ENCODE data around the gene KCMF1.

KCMF1 gene

DNA sequence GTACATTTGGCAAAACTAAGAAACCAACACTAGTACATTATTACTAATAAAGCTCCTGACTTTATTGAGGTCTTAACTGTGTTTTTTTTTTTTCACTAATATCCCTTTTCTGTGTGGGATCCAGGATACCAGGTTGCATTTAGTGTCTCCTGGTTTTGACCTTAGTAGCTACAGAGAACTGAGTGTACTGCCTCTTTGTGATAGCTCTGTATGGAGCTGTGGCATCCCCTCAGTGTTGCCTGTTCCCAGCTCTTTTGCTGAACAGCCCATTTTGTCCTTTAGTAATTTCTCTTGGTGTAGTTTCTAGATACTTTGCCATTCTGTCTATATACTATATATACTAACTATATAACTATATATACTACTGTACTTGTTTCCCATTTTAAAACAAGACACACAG, 31.6 kb downstream of the KCMF1 start:
- no peaks in the 10 kb centered on the region; the same call in 1 of the 2 replicates for H3K36me3 ChIP-seq
- TF ChIP-seq, protein P1, sequence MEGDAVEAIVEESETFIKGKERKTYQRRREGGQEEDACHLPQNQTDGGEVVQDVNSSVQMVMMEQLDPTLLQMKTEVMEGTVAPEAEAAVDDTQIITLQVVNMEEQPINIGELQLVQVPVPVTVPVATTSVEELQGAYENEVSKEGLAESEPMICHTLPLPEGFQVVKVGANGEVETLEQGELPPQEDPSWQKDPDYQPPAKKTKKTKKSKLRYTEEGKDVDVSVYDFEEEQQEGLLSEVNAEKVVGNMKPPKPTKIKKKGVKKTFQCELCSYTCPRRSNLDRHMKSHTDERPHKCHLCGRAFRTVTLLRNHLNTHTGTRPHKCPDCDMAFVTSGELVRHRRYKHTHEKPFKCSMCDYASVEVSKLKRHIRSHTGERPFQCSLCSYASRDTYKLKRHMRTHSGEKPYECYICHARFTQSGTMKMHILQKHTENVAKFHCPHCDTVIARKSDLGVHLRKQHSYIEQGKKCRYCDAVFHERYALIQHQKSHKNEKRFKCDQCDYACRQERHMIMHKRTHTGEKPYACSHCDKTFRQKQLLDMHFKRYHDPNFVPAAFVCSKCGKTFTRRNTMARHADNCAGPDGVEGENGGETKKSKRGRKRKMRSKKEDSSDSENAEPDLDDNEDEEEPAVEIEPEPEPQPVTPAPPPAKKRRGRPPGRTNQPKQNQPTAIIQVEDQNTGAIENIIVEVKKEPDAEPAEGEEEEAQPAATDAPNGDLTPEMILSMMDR (IDR thresholded peaks at IDR 0.05; ENCODE audit: low read depth, low read length): no peak
- no peaks in the 10 kb centered on the region for H3K4me1 ChIP-seq
- H3K4me3 ChIP-seq (ENCODE audit: low read depth, low read length): no peak overlapping the region
- DNase-seq: no peak
- H3K27me3 ChIP-seq: no peaks in the 10 kb centered on the region
- no peaks in the 10 kb centered on the region for H3K9me3 ChIP-seq

DNA sequence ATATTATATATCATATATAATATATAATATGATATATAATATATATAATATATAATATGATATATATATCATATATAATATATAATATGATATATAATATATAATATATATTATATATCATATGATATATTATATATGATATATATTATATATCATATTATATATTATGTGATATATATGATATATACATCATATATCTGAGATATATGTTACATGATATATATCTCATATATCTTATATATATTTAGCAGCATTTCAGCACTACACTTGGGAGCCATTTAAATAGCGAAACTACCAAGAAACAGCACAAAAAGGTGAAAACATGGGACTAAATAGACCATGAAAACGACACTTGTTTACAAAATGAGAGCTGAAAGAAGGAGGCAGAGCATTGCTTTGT, 37.3 kb downstream of the KCMF1 start:
- Histone ChIP-seq H3K27me3 (no peaks in the 10 kb centered on the region), H3K36me3 (no peaks in the 10 kb centered on the region; the same call in 1 of the 2 replicates), H3K4me3 (ENCODE audit: low read depth, low read length) (no peak overlapping the region), H3K9me3 (no peaks in the 10 kb centered on the region), H3K4me1 (no peaks in the 10 kb centered on the region)
- TF ChIP-seq, protein P1 (IDR thresholded peaks at IDR 0.05; ENCODE audit: low read depth, low read length): no peak
- DNase-seq: no peak

DNA sequence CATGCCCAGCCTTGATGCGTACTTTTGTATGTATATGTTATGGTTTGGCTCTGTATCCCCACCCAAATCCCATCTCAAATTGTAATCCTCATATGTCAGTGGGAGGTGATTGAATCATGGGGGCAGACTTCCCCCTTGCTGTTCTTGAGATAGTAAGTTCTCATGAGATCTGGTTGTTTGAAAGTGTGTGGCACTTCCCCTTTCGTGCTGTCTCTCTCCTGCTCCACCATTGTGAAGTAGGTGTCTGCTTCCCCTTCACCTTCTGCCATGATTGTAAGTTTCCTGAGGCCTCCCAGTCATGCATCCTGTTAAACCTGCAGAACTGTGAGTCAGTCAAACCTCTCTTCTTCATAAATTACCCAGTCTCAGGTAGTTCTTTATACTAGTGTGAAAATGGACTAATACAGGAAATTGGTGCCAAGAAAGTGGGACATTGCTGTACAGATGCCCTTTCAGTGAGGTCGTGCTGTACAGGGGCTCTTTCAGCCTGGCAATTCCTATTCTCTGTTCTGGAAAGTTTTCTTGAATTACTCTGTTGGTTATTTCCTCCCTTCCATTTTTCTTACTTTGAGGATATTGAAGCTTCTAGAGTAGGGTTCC, 38.2 kb downstream of the KCMF1 start:
- H3K27me3 ChIP-seq: no peaks in the 10 kb centered on the region
- no peak for DNase-seq
- no peaks in the 10 kb centered on the region; the same call in 1 of the 2 replicates for H3K36me3 ChIP-seq
- H3K9me3 ChIP-seq: no peaks in the 10 kb centered on the region
- TF ChIP-seq, protein P1 (IDR thresholded peaks at IDR 0.05; ENCODE audit: low read depth, low read length): no peak
- H3K4me3 ChIP-seq (ENCODE audit: low read depth, low read length): no peak overlapping the region
- H3K4me1 ChIP-seq: no peaks in the 10 kb centered on the region

DNA sequence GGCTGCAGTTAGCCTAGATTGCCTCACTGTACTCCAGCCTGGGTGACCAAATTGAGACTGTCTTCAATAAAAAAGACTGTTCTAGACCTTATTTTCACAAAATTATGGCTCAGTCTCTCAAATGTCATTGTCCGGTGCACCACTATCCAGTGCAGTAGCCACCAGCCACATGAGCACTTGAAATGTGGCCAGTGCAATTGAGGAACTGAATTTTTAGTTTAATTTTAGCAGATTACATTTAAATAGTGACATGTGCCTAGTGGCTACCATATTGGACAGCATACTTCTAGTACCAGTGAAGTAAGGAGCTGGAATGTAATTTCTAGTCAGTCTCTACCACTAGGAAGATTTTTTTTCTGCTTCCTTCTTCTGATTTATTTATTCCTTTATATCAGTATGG, 39.4 kb downstream of the KCMF1 start:
- TF ChIP-seq, protein P1 (IDR thresholded peaks at IDR 0.05; ENCODE audit: low read depth, low read length): no peak
- H3K36me3 ChIP-seq: no peaks in the 10 kb centered on the region; the same call in 1 of the 2 replicates
- no peaks in the 10 kb centered on the region for H3K4me1 ChIP-seq

DNA sequence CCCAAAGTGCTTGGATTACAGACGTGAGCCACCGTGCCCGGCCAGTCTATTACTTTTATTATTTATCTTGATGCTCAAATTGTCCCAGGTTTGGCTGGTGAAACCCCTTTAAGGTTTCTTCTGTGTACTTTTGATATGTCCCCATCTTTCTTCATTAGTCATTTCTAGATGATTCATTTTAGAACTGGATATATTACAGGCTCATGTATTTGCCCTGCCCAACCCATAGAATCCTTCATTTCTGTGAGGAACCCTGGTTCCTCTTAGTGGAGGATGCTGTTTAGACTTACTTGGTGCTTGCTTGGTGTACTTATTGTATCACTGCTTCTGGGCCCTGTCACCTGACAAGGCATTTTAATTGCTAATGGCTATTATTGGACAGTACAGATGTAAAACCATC, 40.1 kb downstream of the KCMF1 start:
- Histone ChIP-seq H3K36me3 (no peaks in the 10 kb centered on the region; the same call in 1 of the 2 replicates), H3K9me3 (no peaks in the 10 kb centered on the region), H3K4me1 (no peaks in the 10 kb centered on the region), H3K27me3 (no peaks in the 10 kb centered on the region), H3K4me3 (ENCODE audit: low read depth, low read length) (no peak overlapping the region)
- TF ChIP-seq, protein P1 (IDR thresholded peaks at IDR 0.05; ENCODE audit: low read depth, low read length): no peak
- no peak for DNase-seq

More for the DNA sequence above, 39.4 kb downstream of the KCMF1 start:
- Histone ChIP-seq H3K9me3 (no peaks in the 10 kb centered on the region), H3K27me3 (no peaks in the 10 kb centered on the region), H3K4me3 (ENCODE audit: low read depth, low read length) (no peak overlapping the region)
- DNase-seq: no peak

DNA sequence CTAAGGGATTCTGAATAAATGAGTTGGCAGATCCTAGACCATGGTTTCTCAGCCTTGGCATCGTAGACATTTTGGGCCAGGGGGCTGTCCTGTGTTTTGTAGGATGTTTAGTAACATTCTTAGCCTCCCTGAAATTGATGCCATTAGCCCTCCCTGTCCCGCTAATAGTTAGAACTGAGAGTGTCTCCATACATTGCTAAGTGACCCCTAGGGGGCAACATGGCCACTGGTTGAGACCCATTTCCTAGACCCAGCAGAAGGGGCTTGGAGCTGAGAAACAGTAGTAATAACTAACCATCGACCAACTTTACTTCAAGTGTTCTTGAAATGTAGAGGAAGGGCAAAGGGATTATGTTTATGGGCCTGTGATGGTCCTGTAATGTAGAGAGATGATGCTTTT, 40.8 kb downstream of the KCMF1 start:
- Histone ChIP-seq H3K4me1 (no peaks in the 10 kb centered on the region), H3K36me3 (no peaks in the 10 kb centered on the region; the same call in 1 of the 2 replicates), H3K9me3 (no peaks in the 10 kb centered on the region), H3K4me3 (ENCODE audit: low read depth, low read length) (no peak overlapping the region), H3K27me3 (no peaks in the 10 kb centered on the region)
- TF ChIP-seq, protein P1 (IDR thresholded peaks at IDR 0.05; ENCODE audit: low read depth, low read length): peak; percentile 40
- DNase-seq: no peak

Data from BE2C (cell line).